Measurements from ENCODE around the gene DELE1. TPM values are rescaled to one million over a fixed set of nuclear protein-coding genes. Genes with fewer than 3 reads are reported as not detected.

DELE1 gene
- total and polyA plus RNA-seq, 4 donors: 46.3 to 141 (median 69.2) TPM

DNA sequence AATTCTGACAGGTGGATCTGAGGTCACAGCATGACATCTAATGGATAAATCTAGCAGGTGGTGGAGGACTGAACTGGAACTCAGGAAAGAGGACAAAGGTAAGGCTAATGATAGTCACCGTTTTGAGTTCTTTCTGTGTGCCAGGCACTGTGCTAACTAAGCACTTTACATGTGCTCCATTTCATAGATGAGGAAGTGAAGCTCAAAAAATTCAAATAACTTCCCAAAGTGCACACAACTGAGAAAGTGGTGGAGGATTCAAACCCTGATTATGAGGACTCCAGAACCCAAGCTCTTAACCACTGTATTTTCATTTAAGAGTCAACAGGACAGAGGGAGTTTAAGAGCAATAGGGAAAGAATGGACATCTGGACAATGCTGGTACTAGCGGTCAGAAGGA, 7.1 kb upstream of the DELE1 start:
- WGBS, 2 donors: 63 to 86% methylated on average over 2 of the region's 2 CpGs
- DNase-seq (no peak), ATAC-seq (ENCODE audit: insufficient read depth, low FRiP score) (no peak)
- H3K27ac ChIP-seq (ENCODE audit: low read depth in 1 of 2, low read length in 1 of 2): no peak overlapping the region
- H3K36me3 ChIP-seq (ENCODE audit: control insufficient read depth in 4 of 4, insufficient read depth in 4 of 4, low read length in 4 of 4): no peaks in the 10 kb centered on the region
- H3K4me1 ChIP-seq (ENCODE audit: control insufficient read depth in 5 of 5, insufficient read depth in 5 of 5, low read length in 5 of 5): peaks cover 0 to 11% (median 2%) of the 10 kb centered on the region in 5 donors
- TF ChIP-seq, protein P1, sequence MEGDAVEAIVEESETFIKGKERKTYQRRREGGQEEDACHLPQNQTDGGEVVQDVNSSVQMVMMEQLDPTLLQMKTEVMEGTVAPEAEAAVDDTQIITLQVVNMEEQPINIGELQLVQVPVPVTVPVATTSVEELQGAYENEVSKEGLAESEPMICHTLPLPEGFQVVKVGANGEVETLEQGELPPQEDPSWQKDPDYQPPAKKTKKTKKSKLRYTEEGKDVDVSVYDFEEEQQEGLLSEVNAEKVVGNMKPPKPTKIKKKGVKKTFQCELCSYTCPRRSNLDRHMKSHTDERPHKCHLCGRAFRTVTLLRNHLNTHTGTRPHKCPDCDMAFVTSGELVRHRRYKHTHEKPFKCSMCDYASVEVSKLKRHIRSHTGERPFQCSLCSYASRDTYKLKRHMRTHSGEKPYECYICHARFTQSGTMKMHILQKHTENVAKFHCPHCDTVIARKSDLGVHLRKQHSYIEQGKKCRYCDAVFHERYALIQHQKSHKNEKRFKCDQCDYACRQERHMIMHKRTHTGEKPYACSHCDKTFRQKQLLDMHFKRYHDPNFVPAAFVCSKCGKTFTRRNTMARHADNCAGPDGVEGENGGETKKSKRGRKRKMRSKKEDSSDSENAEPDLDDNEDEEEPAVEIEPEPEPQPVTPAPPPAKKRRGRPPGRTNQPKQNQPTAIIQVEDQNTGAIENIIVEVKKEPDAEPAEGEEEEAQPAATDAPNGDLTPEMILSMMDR (IDR thresholded peaks at IDR 0.05; ENCODE audit: control extremely low read depth, extremely low read depth): no peak
- peaks cover 0 to 2% (median 0%) of the 10 kb centered on the region in 4 donors for H3K9me3 ChIP-seq (ENCODE audit: control insufficient read depth in 4 of 4, insufficient read depth in 3 of 4, low read length in 3 of 4)
- no peak overlapping the region for H3K9ac ChIP-seq (ENCODE audit: insufficient read depth in 1 of 2, low read length in 2 of 2)
- no peak overlapping the region for H3K4me3 ChIP-seq
- peaks cover 0 to 17% (median 7%) of the 10 kb centered on the region in 3 donors for H3K27me3 ChIP-seq (ENCODE audit: control insufficient read depth in 3 of 3, insufficient read depth in 3 of 3, low read length in 2 of 3)

DNA sequence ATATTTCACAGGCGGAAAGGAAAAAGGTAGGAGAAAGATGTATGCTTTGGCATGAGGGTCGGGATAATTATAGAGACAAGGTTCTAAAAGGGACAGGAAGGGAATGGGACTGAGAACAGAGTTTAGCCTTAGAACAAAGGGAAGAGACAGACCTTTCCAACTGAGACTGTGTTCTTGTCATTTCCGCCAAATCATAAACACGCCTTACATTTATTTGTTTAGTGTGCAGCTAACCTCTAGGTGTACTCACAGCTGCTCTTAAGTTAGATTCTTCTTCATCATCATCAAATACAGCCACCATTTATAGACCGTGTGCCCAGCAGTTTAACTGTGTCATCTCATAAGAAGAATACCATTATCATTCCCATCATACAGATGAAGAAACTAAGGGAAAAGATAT, 5.9 kb upstream of the DELE1 start:
- no peak overlapping the region for H3K4me3 ChIP-seq
- H3K27ac ChIP-seq (ENCODE audit: low read depth in 1 of 2, low read length in 1 of 2): no peak overlapping the region
- TF ChIP-seq, protein P1 (IDR thresholded peaks at IDR 0.05; ENCODE audit: control extremely low read depth, extremely low read depth): no peak
- no peak for ATAC-seq (ENCODE audit: insufficient read depth, low FRiP score)
- DNase-seq: no peak
- 91 to 92% methylated on average over 5 of the region's 5 CpGs for WGBS, 2 donors
- no peaks in the 10 kb centered on the region for H3K36me3 ChIP-seq (ENCODE audit: control insufficient read depth in 4 of 4, insufficient read depth in 4 of 4, low read length in 4 of 4)
- H3K4me1 ChIP-seq (ENCODE audit: control insufficient read depth in 5 of 5, insufficient read depth in 5 of 5, low read length in 5 of 5): peaks cover 0 to 14% (median 2%) of the 10 kb centered on the region in 5 donors
- peaks cover 0 to 17% (median 7%) of the 10 kb centered on the region in 3 donors for H3K27me3 ChIP-seq (ENCODE audit: control insufficient read depth in 3 of 3, insufficient read depth in 3 of 3, low read length in 2 of 3)
- no peak overlapping the region for H3K9ac ChIP-seq (ENCODE audit: insufficient read depth in 1 of 2, low read length in 2 of 2)
- H3K9me3 ChIP-seq (ENCODE audit: control insufficient read depth in 4 of 4, insufficient read depth in 3 of 4, low read length in 3 of 4): peaks cover 0 to 2% (median 0%) of the 10 kb centered on the region in 4 donors

DNA sequence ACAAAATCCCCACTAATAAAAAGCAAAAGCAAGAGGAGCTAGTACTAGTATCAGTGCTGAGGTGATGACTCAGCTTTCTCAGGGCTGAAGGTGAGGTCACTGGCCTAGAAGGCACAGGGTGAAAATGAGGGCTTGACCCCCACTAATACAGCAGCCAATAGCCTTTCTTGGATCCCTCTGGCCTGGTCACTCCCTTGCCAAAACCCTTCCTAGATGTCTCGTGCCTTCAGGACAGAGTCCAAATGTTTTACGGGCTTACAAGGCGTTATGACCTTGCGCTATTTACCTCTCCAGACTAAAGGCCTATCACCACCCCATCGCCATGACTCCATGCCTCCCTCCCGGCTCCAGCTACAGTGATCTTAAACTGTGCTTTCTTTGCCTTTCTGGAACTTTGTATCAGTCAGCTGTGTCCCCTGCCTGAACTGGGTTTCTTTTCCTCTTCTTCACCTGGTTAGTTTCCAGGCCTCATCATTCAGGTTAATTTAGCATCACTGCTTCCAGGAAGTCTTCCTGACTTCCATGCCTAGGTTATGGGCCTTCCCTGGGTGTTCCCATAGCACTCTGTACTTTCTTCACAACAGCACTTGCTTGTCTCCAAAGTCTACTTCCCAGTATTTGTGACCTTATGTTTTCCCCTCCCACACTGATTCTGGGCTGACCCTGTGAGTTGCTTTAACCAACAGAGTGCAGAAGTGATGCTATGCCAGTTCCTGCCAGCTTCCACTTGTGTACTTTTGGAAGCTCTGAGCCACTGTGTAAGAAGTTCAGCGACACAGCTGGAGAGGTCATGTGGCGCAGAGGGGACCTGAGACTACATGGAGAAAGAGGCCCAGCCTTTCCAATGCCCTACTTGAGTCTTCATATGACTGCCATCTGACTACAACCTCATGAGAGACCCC, 4.2 kb upstream of the DELE1 start:
- H3K4me1 ChIP-seq (ENCODE audit: control insufficient read depth in 5 of 5, insufficient read depth in 5 of 5, low read length in 5 of 5): peaks cover 3 to 11% (median 5%) of the 10 kb centered on the region in 5 donors
- no peak overlapping the region for H3K4me3 ChIP-seq
- no peaks in the 10 kb centered on the region for H3K36me3 ChIP-seq (ENCODE audit: control insufficient read depth in 4 of 4, insufficient read depth in 4 of 4, low read length in 4 of 4)
- no peak for ATAC-seq (ENCODE audit: insufficient read depth, low FRiP score)
- TF ChIP-seq, protein P1 (IDR thresholded peaks at IDR 0.05; ENCODE audit: control extremely low read depth, extremely low read depth): no peak
- no peak overlapping the region for H3K9ac ChIP-seq (ENCODE audit: insufficient read depth in 1 of 2, low read length in 2 of 2)
- no peak overlapping the region for H3K27ac ChIP-seq (ENCODE audit: low read depth in 1 of 2, low read length in 1 of 2)
- no peak for DNase-seq
- peaks cover 0 to 11% (median 0%) of the 10 kb centered on the region in 3 donors for H3K27me3 ChIP-seq (ENCODE audit: control insufficient read depth in 3 of 3, insufficient read depth in 3 of 3, low read length in 2 of 3)
- H3K9me3 ChIP-seq (ENCODE audit: control insufficient read depth in 4 of 4, insufficient read depth in 3 of 4, low read length in 3 of 4): no peaks in the 10 kb centered on the region
- 92 to 94% methylated on average over 8 of the region's 8 CpGs for WGBS, 2 donors
